Measurements from ENCODE around the gene IFNL1.
A peak's percentile ranks its signal among the peaks of the same experiment; 100 is the strongest.
"Not testable (repeated sequence)": the region's sequence is repeated elsewhere in the genome, so short reads cannot be mapped to it uniquely, and the experiment has no call there.

IFNL1 gene

GRCh38 chr19:39325778-39326665, 29.8 kb downstream of the IFNL1 start:
- TF ChIP-seq, protein P1, sequence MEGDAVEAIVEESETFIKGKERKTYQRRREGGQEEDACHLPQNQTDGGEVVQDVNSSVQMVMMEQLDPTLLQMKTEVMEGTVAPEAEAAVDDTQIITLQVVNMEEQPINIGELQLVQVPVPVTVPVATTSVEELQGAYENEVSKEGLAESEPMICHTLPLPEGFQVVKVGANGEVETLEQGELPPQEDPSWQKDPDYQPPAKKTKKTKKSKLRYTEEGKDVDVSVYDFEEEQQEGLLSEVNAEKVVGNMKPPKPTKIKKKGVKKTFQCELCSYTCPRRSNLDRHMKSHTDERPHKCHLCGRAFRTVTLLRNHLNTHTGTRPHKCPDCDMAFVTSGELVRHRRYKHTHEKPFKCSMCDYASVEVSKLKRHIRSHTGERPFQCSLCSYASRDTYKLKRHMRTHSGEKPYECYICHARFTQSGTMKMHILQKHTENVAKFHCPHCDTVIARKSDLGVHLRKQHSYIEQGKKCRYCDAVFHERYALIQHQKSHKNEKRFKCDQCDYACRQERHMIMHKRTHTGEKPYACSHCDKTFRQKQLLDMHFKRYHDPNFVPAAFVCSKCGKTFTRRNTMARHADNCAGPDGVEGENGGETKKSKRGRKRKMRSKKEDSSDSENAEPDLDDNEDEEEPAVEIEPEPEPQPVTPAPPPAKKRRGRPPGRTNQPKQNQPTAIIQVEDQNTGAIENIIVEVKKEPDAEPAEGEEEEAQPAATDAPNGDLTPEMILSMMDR (conservative IDR thresholded peaks at IDR 0.05; ENCODE audit: low read length): no peak
- no peak overlapping the region for H3K4me3 ChIP-seq (ENCODE audit: low read length)
- peak; percentile 17 for DNase-seq (ENCODE audit: low read depth)

DNA sequence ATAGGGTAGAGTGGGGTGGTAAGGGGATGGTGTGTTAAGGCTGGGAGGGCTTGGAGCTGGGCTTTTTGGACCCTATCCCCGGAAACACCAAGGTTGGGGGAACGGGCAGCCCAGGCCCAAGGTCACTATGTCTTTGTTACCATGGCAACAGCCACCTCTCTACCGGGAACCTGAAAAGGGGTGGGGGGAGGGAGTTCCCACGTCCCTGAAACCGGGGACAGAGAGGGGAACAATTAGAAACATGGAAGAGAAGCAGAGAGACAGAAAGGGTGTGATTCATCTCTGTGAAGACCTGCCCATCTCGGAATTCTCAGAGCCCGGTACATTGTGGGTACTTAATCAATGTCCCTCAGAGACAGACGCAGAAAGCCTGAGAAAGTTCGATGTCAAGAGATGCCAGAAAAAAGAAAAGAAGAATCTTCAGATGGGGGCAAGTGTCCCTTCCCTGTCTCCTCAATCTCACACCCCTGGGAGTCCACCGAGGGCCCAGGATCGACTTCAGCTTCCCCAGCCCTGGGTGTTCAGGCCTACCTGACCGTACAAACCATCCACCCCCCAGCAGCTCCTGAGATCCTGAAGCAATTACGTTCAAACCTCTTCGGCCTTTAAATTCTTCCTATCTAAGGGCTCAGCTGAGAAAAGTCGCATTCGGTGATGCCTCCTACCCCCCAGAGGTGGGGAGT, 31.3 kb downstream of the IFNL1 start:
- no peak for DNase-seq (ENCODE audit: low read depth)
- TF ChIP-seq, protein P1 (conservative IDR thresholded peaks at IDR 0.05; ENCODE audit: low read length): no peak
- H3K4me3 ChIP-seq (ENCODE audit: low read length): no peak overlapping the region

DNA sequence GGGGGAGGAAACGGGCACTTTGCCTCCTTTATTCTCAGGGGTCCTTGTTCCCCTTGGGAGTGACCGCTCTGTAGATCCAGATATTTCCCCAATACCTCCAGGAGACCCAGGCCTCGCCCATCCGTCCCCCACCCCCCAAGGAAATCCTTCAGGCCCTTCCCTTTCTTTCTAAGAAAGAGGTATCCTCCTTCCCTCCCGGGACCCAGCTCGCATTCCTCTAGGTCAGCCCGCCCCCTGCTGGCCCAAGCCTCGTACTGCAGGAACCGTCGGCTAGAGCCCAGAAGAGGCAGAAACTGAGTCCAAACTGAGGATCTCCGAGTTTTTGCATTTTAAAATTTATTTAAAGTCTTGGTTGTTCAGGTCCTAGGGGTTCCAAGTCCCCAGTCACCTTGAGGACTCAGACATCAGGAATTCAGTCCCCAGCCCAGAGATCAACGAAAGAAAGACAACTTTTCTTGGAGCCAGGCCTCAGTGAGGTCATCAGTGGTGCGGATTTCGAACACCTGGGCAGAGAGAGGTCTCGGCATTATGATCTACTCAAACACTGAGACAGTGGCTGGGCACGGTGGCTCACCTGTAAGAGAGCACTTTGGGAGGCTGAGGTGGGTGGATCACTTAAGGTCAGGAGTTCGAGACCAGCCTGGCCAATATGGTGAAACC, 32.0 kb downstream of the IFNL1 start:
- DNase-seq (ENCODE audit: low read depth): peak; percentile 60
- no peak overlapping the region for H3K4me3 ChIP-seq (ENCODE audit: low read length)
- TF ChIP-seq, protein P1 (conservative IDR thresholded peaks at IDR 0.05; ENCODE audit: low read length): peak; percentile 95

GRCh38 chr19:39329948-39330347, 33.7 kb downstream of the IFNL1 start:
- DNase-seq (ENCODE audit: low read depth): no peak
- H3K4me3 ChIP-seq (ENCODE audit: low read length): no peak overlapping the region
- TF ChIP-seq, protein P1 (conservative IDR thresholded peaks at IDR 0.05; ENCODE audit: low read length): no peak

DNA sequence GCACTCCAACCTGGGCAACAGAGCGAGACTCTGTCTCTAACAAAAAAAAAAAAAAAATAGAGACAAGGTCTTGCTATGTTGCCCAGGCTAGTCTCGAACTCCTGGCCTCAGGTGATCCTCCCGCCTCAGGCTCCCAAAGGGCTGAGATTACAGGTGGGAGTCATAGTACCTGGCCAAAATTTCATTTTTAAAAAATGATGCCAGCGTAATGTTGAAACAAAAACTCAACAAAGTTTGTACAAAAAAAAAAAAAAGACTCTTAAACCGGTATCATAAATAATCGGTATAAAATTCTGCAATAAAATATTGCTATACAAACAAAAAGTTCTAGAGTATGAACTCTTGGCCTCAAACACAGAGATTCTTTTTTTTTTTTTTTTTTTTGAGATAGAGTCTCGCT, 36.1 kb downstream of the IFNL1 start:
- no peak for DNase-seq (ENCODE audit: low read depth)
- no peak overlapping the region for H3K4me3 ChIP-seq (ENCODE audit: low read length)
- TF ChIP-seq, protein P1 (conservative IDR thresholded peaks at IDR 0.05; ENCODE audit: low read length): no peak

DNA sequence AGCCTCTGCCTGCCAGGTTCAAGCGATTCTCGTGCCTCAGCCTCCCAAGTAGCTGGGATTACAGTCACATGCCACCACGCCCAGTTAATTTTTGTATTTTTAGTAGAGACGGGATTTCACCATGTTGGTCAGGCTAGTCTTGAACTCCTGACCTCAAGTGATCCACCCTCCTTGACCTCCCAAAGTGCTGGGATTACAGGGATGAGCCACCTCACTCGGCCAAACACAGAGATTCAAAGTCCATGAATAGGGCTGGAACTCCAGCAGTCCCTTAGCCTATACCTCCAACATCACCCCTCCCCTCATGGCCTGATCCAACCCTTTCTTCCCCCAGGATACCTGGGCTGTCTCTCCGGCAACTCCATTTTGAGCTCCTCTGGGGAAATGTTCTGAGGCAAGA, 36.5 kb downstream of the IFNL1 start:
- not testable (repeated sequence) for DNase-seq (ENCODE audit: low read depth); H3K4me3 ChIP-seq (ENCODE audit: low read length)

GRCh38 chr19:39333507-39333906, 37.3 kb downstream of the IFNL1 start:
- TF ChIP-seq, protein P1 (conservative IDR thresholded peaks at IDR 0.05; ENCODE audit: low read length): no peak
- no peak for DNase-seq (ENCODE audit: low read depth)
- H3K4me3 ChIP-seq (ENCODE audit: low read length): no peak overlapping the region
